ENCODE results near the gene C9orf152. TPM values are rescaled to one million over a fixed set of nuclear protein-coding genes. Genes with fewer than 3 reads are reported as not detected.

Gene C9orf152
- total and polyA plus RNA-seq, 9 donors, result 0.05 to 0.47 (median 0.16) TPM; not detected in 3

DNA sequence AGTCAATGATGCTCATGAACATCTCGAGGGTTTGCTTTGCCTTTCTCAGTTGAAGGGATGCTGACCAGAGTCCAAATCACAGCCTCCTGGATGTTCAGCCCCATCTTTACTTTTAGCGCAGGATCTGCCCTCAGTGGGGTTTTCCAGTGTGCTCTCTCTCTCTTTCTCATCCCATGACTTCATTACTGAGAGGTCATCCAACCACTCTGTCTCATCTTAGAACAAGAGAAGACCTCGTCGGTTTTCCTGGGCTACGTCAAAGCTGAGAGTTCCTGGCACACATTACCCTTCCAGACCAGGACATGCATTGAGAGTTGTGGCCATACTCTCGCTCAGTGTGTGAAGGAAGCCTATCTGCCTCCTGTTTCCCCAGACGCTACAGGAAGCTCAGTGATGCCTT, 47.3 kb downstream of the C9orf152 start:
- no peak overlapping the region for H3K4me3 ChIP-seq (ENCODE audit: low read length)
- no peaks in the 10 kb centered on the region for H3K27me3 ChIP-seq (ENCODE audit: control insufficient read depth, insufficient read depth, low read length)
- H3K9me3 ChIP-seq (replicated peaks; ENCODE audit: control insufficient read depth, low read depth, low read length), result no peaks in the 10 kb centered on the region
- no peak for DNase-seq
- H3K4me1 ChIP-seq (ENCODE audit: control insufficient read depth, insufficient read depth, low read length), result peaks cover 6% of the 10 kb centered on the region
- 95% methylated on average over 4 of the region's 7 CpGs for WGBS (ENCODE audit: insufficient coverage)
- H3K27ac ChIP-seq (ENCODE audit: low read length), result no peak overlapping the region
- H3K36me3 ChIP-seq (ENCODE audit: control insufficient read depth, insufficient read depth, low read length), result peaks cover 21% of the 10 kb centered on the region

DNA sequence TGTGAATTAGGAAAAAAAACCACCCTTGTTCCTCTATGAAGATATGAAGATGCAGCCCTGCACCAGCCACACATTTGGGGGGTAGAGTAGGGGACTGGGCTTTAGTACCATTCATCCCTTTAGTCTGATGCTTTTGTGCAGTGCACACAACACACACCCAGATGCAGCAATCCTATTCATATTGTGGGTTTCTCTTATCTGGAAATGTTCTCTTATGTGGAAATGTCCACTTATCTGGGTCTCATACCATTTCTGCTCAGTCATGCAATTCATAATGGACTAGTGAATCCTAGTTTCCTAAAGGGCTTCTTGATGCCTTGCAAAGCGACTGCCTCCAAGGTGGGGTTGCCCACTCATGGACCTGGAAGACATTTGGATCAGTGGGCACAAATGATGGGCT, 47.8 kb downstream of the C9orf152 start:
- peaks cover 25% of the 10 kb centered on the region for H3K36me3 ChIP-seq (ENCODE audit: control insufficient read depth, insufficient read depth, low read length)
- H3K4me3 ChIP-seq (ENCODE audit: low read length), result no peak overlapping the region
- H3K9me3 ChIP-seq (replicated peaks; ENCODE audit: control insufficient read depth, low read depth, low read length), result no peaks in the 10 kb centered on the region
- no peaks in the 10 kb centered on the region for H3K27me3 ChIP-seq (ENCODE audit: control insufficient read depth, insufficient read depth, low read length)
- no CpG with 5 or more reads among the region's 1 CpG for WGBS (ENCODE audit: insufficient coverage)
- no peak for DNase-seq
- no peak overlapping the region for H3K27ac ChIP-seq (ENCODE audit: low read length)
- H3K4me1 ChIP-seq (ENCODE audit: control insufficient read depth, insufficient read depth, low read length), result peaks cover 6% of the 10 kb centered on the region

DNA sequence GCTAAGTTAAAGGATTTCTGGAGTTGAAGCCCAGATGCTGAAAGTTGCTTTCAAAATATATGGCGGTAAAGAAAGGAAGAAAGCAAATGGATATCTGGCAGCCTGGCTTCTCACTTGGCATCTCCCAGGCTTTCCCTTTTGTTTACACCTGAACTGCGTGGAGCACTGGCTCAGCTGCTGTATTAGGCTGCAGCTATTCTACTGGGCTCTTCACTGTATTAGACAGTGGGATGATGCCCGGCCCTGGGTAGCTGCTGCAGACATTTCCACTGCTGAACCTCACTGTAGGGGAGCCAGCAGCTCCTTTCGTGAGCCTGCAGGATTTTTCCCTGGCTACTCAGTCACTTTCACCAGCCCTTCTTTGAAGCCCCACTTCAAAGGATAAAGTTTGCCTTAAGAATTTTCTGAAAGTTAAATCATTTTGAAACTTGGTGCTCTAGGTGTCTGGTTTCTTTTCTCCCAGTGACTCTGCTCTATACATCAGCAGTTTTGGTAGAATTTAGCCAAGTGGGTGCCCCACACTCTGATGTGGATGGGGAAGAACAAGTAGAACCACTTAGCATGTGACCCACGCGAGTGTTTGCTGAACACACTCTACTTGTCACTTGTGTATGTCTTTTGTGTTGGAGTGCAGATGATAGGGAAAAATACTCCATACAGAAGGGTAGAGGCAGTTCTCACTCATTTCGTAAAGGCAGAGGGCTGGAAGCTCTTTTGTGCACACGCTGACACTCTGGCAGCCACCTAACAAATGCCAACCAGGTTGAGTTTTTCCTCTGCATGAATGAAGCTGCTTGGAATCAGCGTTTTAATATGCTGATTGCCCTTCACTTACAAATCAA, 49.9 kb downstream of the C9orf152 start:
- H3K27ac ChIP-seq (ENCODE audit: low read length), result no peak overlapping the region
- 25% methylated on average over 3 of the region's 9 CpGs for WGBS (ENCODE audit: insufficient coverage)
- peaks cover 6% of the 10 kb centered on the region for H3K4me1 ChIP-seq (ENCODE audit: control insufficient read depth, insufficient read depth, low read length)
- H3K27me3 ChIP-seq (ENCODE audit: control insufficient read depth, insufficient read depth, low read length), result no peaks in the 10 kb centered on the region
- H3K4me3 ChIP-seq (ENCODE audit: low read length), result no peak overlapping the region
- no peaks in the 10 kb centered on the region for H3K9me3 ChIP-seq (replicated peaks; ENCODE audit: control insufficient read depth, low read depth, low read length)
- H3K36me3 ChIP-seq (ENCODE audit: control insufficient read depth, insufficient read depth, low read length), result peaks cover 28% of the 10 kb centered on the region
- DNase-seq, result peak; percentile 27

DNA sequence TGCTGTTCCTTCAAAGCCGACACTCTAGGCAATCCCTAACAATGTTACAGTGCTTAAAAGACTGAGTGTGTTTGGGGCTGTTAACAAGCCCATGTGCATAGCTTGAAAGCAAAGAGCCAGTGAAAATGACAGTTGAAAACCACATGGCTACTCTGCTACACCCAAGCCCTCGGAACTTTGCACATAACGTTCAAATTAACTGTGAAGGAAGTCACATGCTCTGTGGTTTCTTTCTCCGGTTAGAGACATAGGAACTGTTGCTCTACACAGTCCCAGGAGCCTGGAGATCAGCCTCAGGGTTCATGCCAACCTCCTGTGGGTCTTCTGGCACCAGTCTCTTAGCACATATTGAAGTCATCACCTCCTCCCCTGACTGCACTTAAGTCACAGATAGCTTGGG, 51.1 kb downstream of the C9orf152 start:
- Histone ChIP-seq H3K27me3 (ENCODE audit: control insufficient read depth, insufficient read depth, low read length) (no peaks in the 10 kb centered on the region), H3K4me1 (ENCODE audit: control insufficient read depth, insufficient read depth, low read length) (peaks cover 8% of the 10 kb centered on the region), H3K27ac (ENCODE audit: low read length) (no peak overlapping the region), H3K4me3 (ENCODE audit: low read length) (no peak overlapping the region), H3K9me3 (replicated peaks; ENCODE audit: control insufficient read depth, low read depth, low read length) (no peaks in the 10 kb centered on the region), H3K36me3 (ENCODE audit: control insufficient read depth, insufficient read depth, low read length) (peaks cover 31% of the 10 kb centered on the region)
- peak; percentile 67 for DNase-seq
- WGBS (ENCODE audit: insufficient coverage), result 12% methylated on average over 3 of the region's 4 CpGs

DNA sequence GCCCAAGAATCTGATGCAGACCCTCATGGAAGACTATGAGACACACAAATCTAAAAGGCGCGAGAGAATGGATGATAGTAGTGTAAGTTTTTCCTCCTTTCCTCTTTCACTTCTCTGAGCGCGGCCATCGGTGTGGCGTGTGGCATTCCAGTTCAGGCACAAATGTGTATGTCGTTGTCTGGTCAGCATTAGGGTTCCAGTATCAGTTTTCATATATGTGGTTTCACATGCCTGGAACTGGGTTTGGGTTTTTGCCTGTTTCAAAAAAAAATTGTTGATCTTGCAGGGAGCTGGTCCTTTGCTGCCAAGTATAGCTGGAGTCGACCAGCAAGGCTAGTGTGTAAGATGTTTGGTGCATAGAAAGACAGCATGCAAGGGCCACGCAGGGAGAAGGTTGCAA, 51.5 kb downstream of the C9orf152 start:
- peaks cover 29% of the 10 kb centered on the region for H3K36me3 ChIP-seq (ENCODE audit: control insufficient read depth, insufficient read depth, low read length)
- peaks cover 8% of the 10 kb centered on the region for H3K4me1 ChIP-seq (ENCODE audit: control insufficient read depth, insufficient read depth, low read length)
- DNase-seq, result no peak
- no peak overlapping the region for H3K27ac ChIP-seq (ENCODE audit: low read length)
- no peaks in the 10 kb centered on the region for H3K27me3 ChIP-seq (ENCODE audit: control insufficient read depth, insufficient read depth, low read length)
- H3K9me3 ChIP-seq (replicated peaks; ENCODE audit: control insufficient read depth, low read depth, low read length), result no peaks in the 10 kb centered on the region
- H3K4me3 ChIP-seq (ENCODE audit: low read length), result no peak overlapping the region
- 69% methylated on average over 3 of the region's 9 CpGs for WGBS (ENCODE audit: insufficient coverage)

DNA sequence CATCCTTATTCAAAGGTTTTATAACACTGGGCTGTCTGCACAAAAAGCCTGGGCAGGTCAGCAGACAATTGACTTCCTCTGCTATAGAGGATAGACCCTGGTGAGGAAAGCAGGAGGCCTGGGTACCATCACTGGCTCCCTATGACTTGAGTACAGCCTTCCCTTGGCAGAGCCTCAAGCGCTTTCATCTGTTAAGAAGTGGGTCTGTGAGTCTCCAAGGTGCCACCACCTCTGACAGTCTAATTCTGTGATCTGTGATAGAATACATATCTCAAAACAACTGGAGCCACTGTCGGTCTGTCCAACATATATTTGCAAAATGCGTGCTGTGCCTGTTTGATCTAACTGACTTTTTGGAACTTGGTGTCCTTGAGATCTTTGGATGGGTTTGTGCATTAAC, 52.2 kb downstream of the C9orf152 start:
- DNase-seq, result no peak
- no peak overlapping the region for H3K4me3 ChIP-seq (ENCODE audit: low read length)
- H3K9me3 ChIP-seq (replicated peaks; ENCODE audit: control insufficient read depth, low read depth, low read length), result no peaks in the 10 kb centered on the region
- WGBS (ENCODE audit: insufficient coverage), result no CpG with 5 or more reads among the region's 3 CpGs
- H3K27ac ChIP-seq (ENCODE audit: low read length), result no peak overlapping the region
- peaks cover 22% of the 10 kb centered on the region for H3K36me3 ChIP-seq (ENCODE audit: control insufficient read depth, insufficient read depth, low read length)
- H3K4me1 ChIP-seq (ENCODE audit: control insufficient read depth, insufficient read depth, low read length), result peaks cover 8% of the 10 kb centered on the region
- H3K27me3 ChIP-seq (ENCODE audit: control insufficient read depth, insufficient read depth, low read length), result no peaks in the 10 kb centered on the region

DNA sequence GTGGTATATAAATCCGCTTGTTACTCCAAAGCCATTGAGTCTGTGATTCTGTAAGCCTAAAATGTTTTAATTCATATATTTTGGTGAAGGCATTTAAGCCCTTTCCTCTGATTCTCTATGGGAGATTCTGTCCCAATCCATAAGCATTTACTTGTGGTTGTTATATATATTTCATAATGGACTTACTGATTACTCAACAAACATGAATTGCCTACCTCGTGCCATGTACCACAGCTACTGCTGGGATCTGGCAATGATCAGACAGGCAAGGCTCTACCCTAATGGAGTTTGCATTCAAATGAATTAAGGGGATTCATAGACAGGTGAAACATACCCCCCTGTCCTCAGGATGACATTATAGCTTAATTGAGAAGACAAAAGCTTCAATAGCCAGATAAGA, 54.5 kb downstream of the C9orf152 start:
- no peak for DNase-seq
- no peak overlapping the region for H3K27ac ChIP-seq (ENCODE audit: low read length)
- WGBS (ENCODE audit: insufficient coverage), result no CpG with 5 or more reads among the region's 2 CpGs
- H3K4me3 ChIP-seq (ENCODE audit: low read length), result no peak overlapping the region
- no peaks in the 10 kb centered on the region for H3K27me3 ChIP-seq (ENCODE audit: control insufficient read depth, insufficient read depth, low read length)
- peaks cover 15% of the 10 kb centered on the region for H3K4me1 ChIP-seq (ENCODE audit: control insufficient read depth, insufficient read depth, low read length)
- H3K36me3 ChIP-seq (ENCODE audit: control insufficient read depth, insufficient read depth, low read length), result peaks cover 19% of the 10 kb centered on the region
- H3K9me3 ChIP-seq (replicated peaks; ENCODE audit: control insufficient read depth, low read depth, low read length), result peaks cover 4% of the 10 kb centered on the region

DNA sequence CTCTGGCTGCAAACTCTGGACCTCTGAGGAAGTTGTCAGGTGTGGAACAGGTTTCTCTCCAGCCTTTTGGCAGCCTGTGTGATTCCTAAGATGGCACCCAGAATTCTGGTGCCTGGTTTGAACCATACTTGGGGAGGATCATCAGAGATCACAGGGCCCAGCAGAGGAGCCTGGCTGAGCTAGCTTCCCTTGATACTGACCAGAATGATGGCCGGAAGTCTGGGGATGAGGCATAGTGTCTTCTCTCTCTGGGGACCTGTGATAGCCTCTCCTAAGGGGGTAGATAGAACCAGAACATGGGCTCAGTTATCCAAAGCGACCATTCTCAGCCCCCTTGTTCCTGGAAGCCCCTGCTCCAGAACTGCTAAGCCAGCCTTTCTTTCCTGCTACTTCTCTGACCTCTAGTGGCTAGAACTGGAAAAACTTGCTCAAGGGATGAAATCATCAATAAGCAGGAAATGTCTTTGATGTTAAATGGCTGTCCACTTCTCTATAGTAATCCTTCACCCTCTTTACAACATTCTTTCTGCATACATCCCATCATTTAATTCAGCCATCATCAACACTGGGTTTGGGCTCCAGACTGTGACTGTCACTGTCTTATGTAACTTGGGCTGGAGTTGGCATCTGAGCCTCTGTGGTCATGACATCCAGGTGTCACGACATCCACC, 55.1 kb downstream of the C9orf152 start:
- Histone ChIP-seq H3K9me3 (replicated peaks; ENCODE audit: control insufficient read depth, low read depth, low read length) (peaks cover 4% of the 10 kb centered on the region), H3K4me1 (ENCODE audit: control insufficient read depth, insufficient read depth, low read length) (peaks cover 18% of the 10 kb centered on the region), H3K4me3 (ENCODE audit: low read length) (no peak overlapping the region), H3K36me3 (ENCODE audit: control insufficient read depth, insufficient read depth, low read length) (peaks cover 19% of the 10 kb centered on the region), H3K27ac (ENCODE audit: low read length) (no peak overlapping the region), H3K27me3 (ENCODE audit: control insufficient read depth, insufficient read depth, low read length) (no peaks in the 10 kb centered on the region)
- 83% methylated on average over 1 of the region's 3 CpGs for WGBS (ENCODE audit: insufficient coverage)
- peak; percentile 79 for DNase-seq
